Parathyroid adenoma (tissue), 2 donors: Measurements from ENCODE around the gene TOMM7.
"Not testable (repeated sequence)": the region's sequence is repeated elsewhere in the genome, so short reads cannot be mapped to it uniquely, and the experiment has no call there.

ENCODE experiments used
- H2AFZ ChIP-seq: fragments of 300-600 bp; sonication (generic); one replicate; pipeline ENCODE4 v1.7.0; 2017; ENCODE audit warnings: antibody characterized with exemption, mild to moderate bottlenecking
- H3K27ac ChIP-seq: fragments of 300-600 bp; sonication (generic); one replicate; pipeline ENCODE4 v1.7.0; 2017
- H3K27me3 ChIP-seq: fragments of 300-600 bp; sonication (generic); one replicate; pipeline ENCODE4 v1.7.0; 2017; ENCODE audit warnings: low read length; ENCODE audit not compliant: control insufficient read depth, insufficient read depth
- H3K36me3 ChIP-seq: fragments of 300-600 bp; sonication (generic); one replicate; pipeline ENCODE4 v1.7.0; 2017; ENCODE audit warnings: low read length; ENCODE audit not compliant: control insufficient read depth, insufficient read depth
- H3K4me1 ChIP-seq: fragments of 300-600 bp; sonication (generic); one replicate; pipeline ENCODE4 v1.7.0; 2017; ENCODE audit warnings: control low read depth
- H3K4me2 ChIP-seq: fragments of 300-600 bp; sonication (generic); one replicate; pipeline ENCODE4 v1.7.0; 2017; ENCODE audit warnings: low read length
- H3K4me3 ChIP-seq: fragments of 300-600 bp; sonication (generic); one replicate; pipeline ENCODE4 v1.7.0; 2017; ENCODE audit warnings: low read depth, low read length
- H3K79me2 ChIP-seq: fragments of 300-600 bp; sonication (generic); one replicate; pipeline ENCODE4 v1.7.0; 2017; ENCODE audit warnings: control low read depth
- H3K9ac ChIP-seq: fragments of 300-600 bp; sonication (generic); one replicate; pipeline ENCODE4 v1.7.0; 2017; ENCODE audit warnings: mild to moderate bottlenecking
- H3K9me3 ChIP-seq: fragments of 300-600 bp; sonication (generic); one replicate; pipeline ENCODE4 v1.7.0; 2017; ENCODE audit warnings: low read length; ENCODE audit not compliant: control insufficient read depth
- TF ChIP-seq, protein P1 (sequence below): fragments of 300-600 bp; sonication (generic); IDR thresholded peaks from one replicate; pipeline ENCODE4 v1.7.0; 2017; ENCODE audit warnings: antibody characterized with exemption, mild to moderate bottlenecking
- donor health status: primary hyperparathyroidism.

The TOMM7 gene

DNA sequence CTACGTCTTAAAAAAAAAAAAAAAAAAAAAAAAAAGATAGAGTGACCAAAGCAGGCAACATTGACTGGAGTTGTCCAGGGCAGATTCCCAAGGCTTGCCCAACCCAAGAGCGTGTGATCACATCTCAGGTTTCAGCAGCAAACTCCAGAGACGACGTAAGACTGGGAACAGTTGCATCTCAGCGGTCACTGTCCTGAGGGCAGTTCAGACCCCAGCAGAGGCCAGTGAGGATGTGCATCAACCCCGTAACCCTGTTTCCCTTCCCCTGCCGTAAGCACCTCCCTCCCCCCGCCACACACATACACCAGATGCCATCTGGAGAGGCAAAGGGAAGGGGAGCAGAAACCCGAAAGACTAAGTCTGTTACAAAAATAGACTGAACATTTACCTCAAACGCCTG lies 19.3 kb upstream of the TOMM7 start:
- no peak overlapping the region for H3K4me3 ChIP-seq
- H3K27ac ChIP-seq: no peak overlapping the region
- H3K4me2 ChIP-seq: no peak overlapping the region
- H2AFZ ChIP-seq: no peak overlapping the region
- no peaks in the 10 kb centered on the region for H3K27me3 ChIP-seq
- H3K9ac ChIP-seq: no peak overlapping the region
- no peaks in the 10 kb centered on the region for H3K79me2 ChIP-seq
- H3K4me1 ChIP-seq: no peaks in the 10 kb centered on the region
- H3K36me3 ChIP-seq: no peaks in the 10 kb centered on the region
- no peaks in the 10 kb centered on the region for H3K9me3 ChIP-seq
- TF ChIP-seq, protein P1, sequence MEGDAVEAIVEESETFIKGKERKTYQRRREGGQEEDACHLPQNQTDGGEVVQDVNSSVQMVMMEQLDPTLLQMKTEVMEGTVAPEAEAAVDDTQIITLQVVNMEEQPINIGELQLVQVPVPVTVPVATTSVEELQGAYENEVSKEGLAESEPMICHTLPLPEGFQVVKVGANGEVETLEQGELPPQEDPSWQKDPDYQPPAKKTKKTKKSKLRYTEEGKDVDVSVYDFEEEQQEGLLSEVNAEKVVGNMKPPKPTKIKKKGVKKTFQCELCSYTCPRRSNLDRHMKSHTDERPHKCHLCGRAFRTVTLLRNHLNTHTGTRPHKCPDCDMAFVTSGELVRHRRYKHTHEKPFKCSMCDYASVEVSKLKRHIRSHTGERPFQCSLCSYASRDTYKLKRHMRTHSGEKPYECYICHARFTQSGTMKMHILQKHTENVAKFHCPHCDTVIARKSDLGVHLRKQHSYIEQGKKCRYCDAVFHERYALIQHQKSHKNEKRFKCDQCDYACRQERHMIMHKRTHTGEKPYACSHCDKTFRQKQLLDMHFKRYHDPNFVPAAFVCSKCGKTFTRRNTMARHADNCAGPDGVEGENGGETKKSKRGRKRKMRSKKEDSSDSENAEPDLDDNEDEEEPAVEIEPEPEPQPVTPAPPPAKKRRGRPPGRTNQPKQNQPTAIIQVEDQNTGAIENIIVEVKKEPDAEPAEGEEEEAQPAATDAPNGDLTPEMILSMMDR: no peak

DNA sequence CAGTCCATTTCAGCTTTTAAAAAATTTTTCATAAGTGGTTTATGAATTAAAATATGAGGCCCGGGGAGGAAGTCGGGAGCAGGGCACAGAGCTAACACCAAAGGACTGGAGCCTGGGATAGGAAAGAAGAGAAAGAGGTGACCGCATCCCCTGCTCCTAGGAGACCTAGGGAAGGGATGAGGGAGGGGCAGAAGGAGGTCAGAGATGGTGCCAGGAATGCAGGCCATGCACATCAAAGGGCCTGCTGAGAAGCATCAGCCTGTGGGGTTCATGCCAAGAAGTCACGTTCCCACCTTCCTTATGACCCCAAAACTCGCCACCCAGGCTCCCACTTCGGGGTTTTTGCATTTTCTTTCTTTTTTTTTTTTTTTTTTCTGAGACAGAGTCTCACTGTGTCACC lies 14.7 kb upstream of the TOMM7 start:
- no peak overlapping the region for H3K9ac ChIP-seq
- H3K9me3 ChIP-seq: no peaks in the 10 kb centered on the region
- no peaks in the 10 kb centered on the region for H3K4me1 ChIP-seq
- H3K27ac ChIP-seq: no peak overlapping the region
- H3K4me2 ChIP-seq: no peak overlapping the region
- no peaks in the 10 kb centered on the region for H3K27me3 ChIP-seq
- H3K4me3 ChIP-seq: no peak overlapping the region
- TF ChIP-seq, protein P1: no peak
- H3K79me2 ChIP-seq: no peaks in the 10 kb centered on the region
- no peak overlapping the region for H2AFZ ChIP-seq
- no peaks in the 10 kb centered on the region for H3K36me3 ChIP-seq

GRCh38 chr7:22836506-22836905 lies 13.9 kb upstream of the TOMM7 start:
- H3K27me3 ChIP-seq, H3K9me3 ChIP-seq, H3K27ac ChIP-seq, H3K4me2 ChIP-seq, H3K4me1 ChIP-seq, H3K36me3 ChIP-seq, H3K4me3 ChIP-seq, H3K9ac ChIP-seq, H2AFZ ChIP-seq, H3K79me2 ChIP-seq: not testable (repeated sequence)

DNA sequence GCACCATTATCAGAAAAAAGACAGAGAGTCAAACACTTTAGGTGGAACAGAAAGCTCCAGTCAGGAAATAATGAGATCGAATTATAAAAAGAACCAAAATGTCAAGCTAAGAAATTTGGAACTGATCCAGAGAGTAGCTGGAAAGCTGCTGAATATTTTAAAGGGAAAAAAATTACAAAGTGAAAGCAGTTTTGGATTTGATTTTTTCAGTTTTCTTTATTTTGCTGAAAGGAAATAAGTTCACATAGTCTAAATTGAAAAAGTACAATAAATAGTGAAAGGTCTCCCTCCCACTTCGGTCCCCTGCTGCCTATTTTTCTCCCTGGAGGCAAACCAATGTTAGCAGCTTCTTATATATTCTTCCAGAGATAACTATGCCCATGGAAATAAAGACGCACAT lies 11.3 kb upstream of the TOMM7 start:
- Histone ChIP-seq H3K9ac (no peak overlapping the region), H3K27ac (no peak overlapping the region), H3K4me3 (no peak overlapping the region), H3K4me2 (no peak overlapping the region), H3K36me3 (no peaks in the 10 kb centered on the region), H3K4me1 (no peaks in the 10 kb centered on the region), H2AFZ (no peak overlapping the region), H3K9me3 (no peaks in the 10 kb centered on the region), H3K79me2 (no peaks in the 10 kb centered on the region), H3K27me3 (no peaks in the 10 kb centered on the region)
- TF ChIP-seq, protein P1: no peak

DNA sequence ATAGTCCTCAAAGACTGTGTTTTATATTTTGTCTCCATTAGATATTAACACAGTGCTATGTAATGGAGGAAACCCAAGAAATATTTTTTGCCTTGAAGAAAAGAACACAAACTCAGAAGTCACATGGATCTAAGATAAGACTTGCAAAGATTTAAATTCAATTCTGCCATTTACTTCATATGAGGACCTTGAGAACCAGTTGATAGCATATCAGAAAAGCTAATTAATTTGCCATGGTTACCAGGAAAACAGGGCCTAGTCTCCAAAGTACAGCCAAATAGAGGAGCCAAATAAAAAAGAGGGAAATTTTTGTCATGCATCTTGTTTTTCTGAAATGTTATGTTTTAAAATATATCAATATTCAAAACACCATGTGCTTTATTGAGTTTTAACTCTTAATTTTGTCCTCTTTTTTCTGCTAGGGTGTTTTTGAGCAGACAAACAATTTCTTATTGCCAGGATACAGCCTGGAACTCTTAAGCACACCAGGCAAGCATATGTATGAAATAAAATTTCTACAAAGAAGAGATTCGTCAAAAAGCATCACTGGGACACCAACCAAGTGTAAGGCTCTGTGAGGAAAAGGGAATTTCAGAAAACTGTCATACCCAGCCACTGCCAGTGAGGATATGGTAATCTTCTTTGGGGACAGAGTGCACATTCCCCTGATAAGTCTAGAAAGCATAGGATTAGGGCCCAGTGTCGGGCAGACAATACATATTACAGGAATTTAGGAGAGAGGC lies 10.6 kb upstream of the TOMM7 start:
- no peaks in the 10 kb centered on the region for H3K27me3 ChIP-seq
- H3K36me3 ChIP-seq: no peaks in the 10 kb centered on the region
- no peak overlapping the region for H3K9ac ChIP-seq
- no peaks in the 10 kb centered on the region for H3K79me2 ChIP-seq
- H3K27ac ChIP-seq: no peak overlapping the region
- H3K4me2 ChIP-seq: no peak overlapping the region
- TF ChIP-seq, protein P1: no peak
- H3K9me3 ChIP-seq: no peaks in the 10 kb centered on the region
- H2AFZ ChIP-seq: no peak overlapping the region
- no peak overlapping the region for H3K4me3 ChIP-seq
- H3K4me1 ChIP-seq: no peaks in the 10 kb centered on the region
